T-helper 1 cell treated with Interleukin-12 subunit alpha and Interleukin-12 subunit beta and Interleukin-4 antibody, amounts not matched to agents 30 ng/mL and 1 ng/mL, for 36 hours (primary cell): ENCODE measurements around the gene GCGR. TPM values are rescaled to one million over a fixed set of nuclear protein-coding genes. Genes with fewer than 3 reads are reported as not detected.

Experiments used
- intact Hi-C: fragments of 100-400 bp; cut with micrococcal nuclease; formaldehyde crosslinking; loops from one replicate; pipeline ENCODE4 v1.15.1; 2024
- total RNA-seq: library from RNA; stranded (reverse); gene quantifications from 2 replicates; pipeline ENCODE4 v1.2.3, GENCODE V29; 2022

GCGR gene
- total RNA-seq, 1 donor from 2014 or later, result not detected

DNA sequence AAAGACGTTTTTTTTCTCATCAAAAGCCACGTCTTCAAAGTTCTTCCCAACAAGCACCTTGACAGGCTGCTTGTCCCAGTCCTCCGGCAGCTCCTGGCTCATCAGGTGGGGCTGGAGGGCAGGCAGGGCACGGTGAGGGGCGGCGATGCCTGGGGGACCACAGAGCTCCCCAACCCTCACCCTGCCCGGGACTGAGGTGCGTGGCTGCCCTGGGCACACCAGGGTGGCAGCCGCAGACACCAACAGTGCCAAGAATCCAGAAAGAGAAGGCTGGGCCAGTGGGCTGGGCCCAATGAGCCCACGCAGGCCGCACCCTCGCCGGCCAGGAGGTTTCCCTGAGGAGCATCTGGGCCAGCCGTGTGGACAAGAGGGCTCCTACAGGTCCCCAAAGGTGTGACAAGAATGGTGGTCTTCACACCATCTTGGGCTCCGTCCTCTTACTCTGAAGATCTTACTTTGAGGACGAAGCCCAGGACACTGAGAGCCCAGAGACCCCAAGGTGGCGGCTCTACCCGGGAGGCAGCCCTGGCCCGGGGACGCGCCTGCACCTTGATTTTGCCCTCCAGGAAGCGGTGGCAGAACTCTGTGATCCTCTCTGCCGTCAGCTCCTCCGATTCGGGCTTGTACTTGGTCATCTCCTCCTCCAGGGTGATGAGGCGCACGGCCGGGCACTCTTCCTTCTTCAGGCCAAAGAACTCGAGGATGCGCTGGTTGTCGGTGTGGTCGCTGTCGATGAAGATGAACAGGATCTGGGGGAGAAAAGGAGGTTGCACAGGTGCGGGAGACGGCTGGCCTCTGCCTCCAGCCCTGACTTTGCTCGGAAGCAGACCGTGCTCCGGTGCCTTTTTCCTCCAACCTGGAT is 42.2 kb downstream of the GCGR start:
- intact Hi-C loops, result no loop called here

DNA sequence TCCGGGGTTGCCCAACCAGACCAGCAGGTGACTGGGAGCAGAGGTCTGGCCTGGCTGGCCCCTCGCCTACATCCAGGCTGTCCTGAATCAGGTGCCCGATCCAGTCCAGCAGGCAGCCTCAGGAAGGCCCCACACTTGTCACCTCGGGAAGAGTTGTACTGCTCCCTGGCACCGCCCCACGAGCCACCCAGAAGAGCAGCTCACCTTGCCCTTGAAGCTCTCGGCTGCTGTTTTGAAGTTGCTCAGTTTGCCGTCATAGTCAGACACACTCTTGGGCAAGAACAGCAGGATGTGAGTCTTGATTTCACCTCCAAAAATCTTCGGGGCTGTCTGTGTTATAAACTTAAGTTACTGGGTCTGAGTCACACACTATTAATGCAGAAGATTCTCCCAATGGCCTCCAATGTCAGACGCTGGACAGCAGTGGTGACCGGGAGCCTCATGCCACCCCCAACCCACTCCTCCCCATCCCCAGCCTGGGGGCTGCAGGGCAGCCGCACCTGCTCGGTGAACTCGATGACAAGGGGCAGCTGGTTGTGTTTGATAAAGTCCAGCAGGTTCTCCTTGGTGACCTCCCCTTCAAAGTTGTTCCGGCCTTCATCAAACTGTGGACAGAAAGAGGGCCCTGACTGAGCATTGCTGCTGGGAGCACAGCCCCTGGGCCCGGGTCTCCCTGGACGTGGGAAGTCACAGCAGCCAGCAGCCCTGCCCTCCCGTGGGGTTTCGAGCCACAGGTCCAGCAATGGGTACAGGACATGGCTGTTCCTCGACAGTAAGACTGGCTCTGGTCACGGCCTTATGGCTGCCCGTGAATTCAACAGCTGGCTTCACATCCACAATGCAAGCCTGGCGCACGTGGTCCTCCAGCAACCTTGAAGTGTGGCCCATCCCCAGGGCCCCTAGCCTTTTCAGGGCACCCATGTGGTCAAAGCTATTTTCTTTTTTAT is 43.1 kb downstream of the GCGR start:
- intact Hi-C loops, result no loop called here

DNA sequence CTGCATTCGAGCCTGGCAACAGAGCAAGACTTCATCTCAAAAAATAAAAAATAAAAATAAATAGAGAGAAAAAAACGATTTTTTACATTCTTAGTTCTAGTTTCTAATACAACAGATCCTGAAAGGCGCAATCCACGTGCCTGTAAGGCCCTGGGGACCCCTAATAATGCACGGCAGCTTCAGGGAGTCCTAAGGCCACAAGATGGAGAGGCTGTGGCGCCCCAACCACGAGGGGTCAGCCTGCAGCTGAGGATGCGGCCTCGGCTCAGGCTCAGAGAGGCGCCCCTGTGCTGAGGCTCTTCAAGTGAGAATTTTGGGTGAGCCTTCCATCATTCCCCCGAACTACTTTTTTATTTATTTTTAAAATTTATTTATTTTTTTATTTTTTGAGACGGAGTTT is 45.5 kb downstream of the GCGR start:
- intact Hi-C loops, result no loop called here

- intact Hi-C loops, result no loop called here
Measured at GRCh38 chr17:81851423-81851822, 47.5 kb downstream of the GCGR start.

- intact Hi-C loops, result no loop called here
Measured at GRCh38 chr17:81852237-81852636, 48.3 kb downstream of the GCGR start.

GRCh38 chr17:81854974-81855774 is 51.2 kb downstream of the GCGR start:
- intact Hi-C loops, result no loop called here

DNA sequence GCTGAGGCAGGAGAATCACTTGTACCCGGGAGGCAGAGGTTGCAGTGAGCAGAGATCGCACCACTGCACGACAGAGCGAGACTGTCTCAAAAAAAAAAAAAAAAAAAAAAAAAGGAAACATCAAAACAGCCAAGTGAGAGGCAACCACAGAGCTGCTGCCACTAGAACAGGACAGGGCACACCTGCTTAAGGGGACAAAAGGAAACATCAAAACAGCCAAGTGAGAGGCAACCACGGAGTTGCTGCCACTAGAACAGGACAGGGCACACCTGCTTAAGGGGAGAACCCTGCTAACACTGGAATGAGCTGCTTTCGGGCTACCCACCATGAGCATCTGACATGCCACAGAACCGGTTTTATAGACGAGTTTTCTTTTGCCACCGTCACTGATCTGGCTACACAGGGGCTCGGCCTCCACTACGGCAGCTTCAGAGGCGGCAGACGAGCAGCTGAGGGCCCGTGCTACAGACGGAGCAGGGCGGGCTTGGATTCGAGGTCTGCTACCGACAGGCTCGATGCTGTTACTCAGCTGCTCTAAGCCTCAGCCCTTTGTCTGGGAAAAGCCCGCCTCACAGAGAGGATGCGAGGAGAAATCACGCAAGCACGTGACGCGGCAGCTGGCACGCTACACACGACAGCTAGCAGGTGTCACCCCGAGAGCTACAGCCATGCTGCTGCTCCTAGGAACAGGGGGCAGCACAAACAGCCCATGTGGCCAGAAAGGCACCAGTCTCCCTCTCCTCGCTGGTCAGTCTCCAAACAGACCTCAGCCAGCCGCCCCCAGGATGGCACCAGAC is 54.4 kb downstream of the GCGR start:
- intact Hi-C loops, result no loop called here

- intact Hi-C loops, result no loop called here
Measured at GRCh38 chr17:81858967-81859905, 55.3 kb downstream of the GCGR start.

- intact Hi-C loops, result loop anchor here (1.0 to 10.0 kb wide), 15 partner anchors 27 to 621 kb away; partner anchors contain the start of genes ACTG1, ALYREF, ANAPC11 and ARL16
Measured at GRCh38 chr17:81859906-81860755, 56.2 kb downstream of the GCGR start, which contains the start of gene P4HB. Gene P4HB, minus strand, starts transcription at chr17:81860535. Its CDS starts 64 bp downstream, at chr17:81860471.

- intact Hi-C loops, result loop anchor here (1.0 to 10.0 kb wide), 17 partner anchors 9 to 622 kb away; partner anchors contain the start of genes ACTG1, ALYREF, ANAPC11 and ARL16
Measured at GRCh38 chr17:81860756-81861568, 57.0 kb downstream of the GCGR start.

GRCh38 chr17:81863123-81863675 is 59.2 kb downstream of the GCGR start:
- intact Hi-C loops, result loop anchor here (5.0 to 10.0 kb wide), 2 partner anchors 308 to 589 kb away; partner anchors contain the start of genes CYBC1 and FAAP100

Other genes starting within 250 kb of the GCGR start
- gene NPLOC4, start 167.0 kb upstream of the GCGR start, total RNA-seq, result 133 and 140 TPM in 2 replicates
- 0.37 and 0.47 TPM in 2 replicates for gene TSPAN10, start 167.0 kb upstream of the GCGR start, total RNA-seq
- 21.9 and 26.3 TPM in 2 replicates for gene PDE6G, start 147.6 kb upstream of the GCGR start, total RNA-seq
- 48.1 and 48.8 TPM in 2 replicates for gene OXLD1, start 137.5 kb upstream of the GCGR start, total RNA-seq
- gene CCDC137, start 137.4 kb upstream of the GCGR start, total RNA-seq, result 33.2 and 38.5 TPM in 2 replicates
- gene ARL16, start 120.4 kb upstream of the GCGR start, total RNA-seq, result 30.9 and 31.1 TPM in 2 replicates
- 127 TPM in 2 replicates for gene HGS, start 120.1 kb upstream of the GCGR start, total RNA-seq
- gene MRPL12, start 100.8 kb upstream of the GCGR start, total RNA-seq, result 85.6 and 86.6 TPM in 2 replicates
- 25.9 and 26.9 TPM in 2 replicates for gene SLC25A10, start 91.9 kb upstream of the GCGR start, total RNA-seq
- 53.5 and 56.8 TPM in 2 replicates for gene MCRIP1, start 29.1 kb downstream of the GCGR start, total RNA-seq
- not detected in 2 replicates for gene PPP1R27, start 30.9 kb downstream of the GCGR start, total RNA-seq
- 548 and 588 TPM in 2 replicates for gene P4HB, start 56.4 kb downstream of the GCGR start, total RNA-seq
- gene ARHGDIA, start 67.2 kb downstream of the GCGR start, total RNA-seq, result 671 and 678 TPM in 2 replicates
- 167 and 172 TPM in 2 replicates for gene ALYREF, start 87.4 kb downstream of the GCGR start, total RNA-seq
- gene ANAPC11, start 87.6 kb downstream of the GCGR start, total RNA-seq, result 108 and 111 TPM in 2 replicates
- gene NPB, start 98.1 kb downstream of the GCGR start, total RNA-seq, result 0.32 and 0.34 TPM in 2 replicates
- 36.7 and 38.2 TPM in 2 replicates for gene PCYT2, start 107.2 kb downstream of the GCGR start, total RNA-seq
- gene SIRT7, start 114.0 kb downstream of the GCGR start, total RNA-seq, result 62.7 and 71.3 TPM in 2 replicates
- 26.2 and 28.5 TPM in 2 replicates for gene MAFG, start 123.6 kb downstream of the GCGR start, total RNA-seq
- 36.0 and 42.3 TPM in 2 replicates for gene PYCR1, start 133.2 kb downstream of the GCGR start, total RNA-seq
- not detected in 2 replicates for gene MYADML2, start 143.1 kb downstream of the GCGR start, total RNA-seq
- gene NOTUM, start 157.0 kb downstream of the GCGR start, total RNA-seq, result 0.78 and 1.6 TPM in 2 replicates
- 34.4 and 38.2 TPM in 2 replicates for gene ASPSCR1, start 173.5 kb downstream of the GCGR start, total RNA-seq
- gene CENPX, start 218.7 kb downstream of the GCGR start, total RNA-seq, result 71.2 and 71.7 TPM in 2 replicates
- 31.2 and 33.2 TPM in 2 replicates for gene LRRC45, start 219.2 kb downstream of the GCGR start, total RNA-seq
- 5.0 and 6.7 TPM in 2 replicates for gene RAC3, start 227.5 kb downstream of the GCGR start, total RNA-seq
- 92.9 and 97.1 TPM in 2 replicates for gene DCXR, start 233.5 kb downstream of the GCGR start, total RNA-seq
- gene RFNG, start 247.7 kb downstream of the GCGR start, total RNA-seq, result 26.7 and 28.2 TPM in 2 replicates
- gene GPS1, start 247.7 kb downstream of the GCGR start, total RNA-seq, result 87.9 and 99.1 TPM in 2 replicates